K562 (cell line): ENCODE measurements around the gene IVL. TPM values are rescaled to one million over a fixed set of nuclear protein-coding genes. Genes with fewer than 3 reads are reported as not detected.

ENCODE experiments used
- ATAC-seq: fragments of 200-7000 bp; cut with Tn5 transposase; 3 replicates; pipeline ENCODE4 v1.9.1; 2020; ENCODE audit warnings: moderate library complexity
- BruUV-seq: library from RNA; stranded (reverse); fragments of 400-500 nt; replicated peaks from 2 replicates; lab custom pipeline; 2021; lab: Mats Ljungman, UMichigan
- CTCF ChIA-PET: fragments of 300-600 bp; formaldehyde crosslinking; extraction: SDS; loops from one replicate; lab custom pipeline; 2021; ENCODE audit warnings: low intra/inter-chr PET ratio; lab: Yijun Ruan, JAX
- POLR2A ChIA-PET: fragments of 300-600, 350-650 bp; sonication (Branson Sonifier 250); formaldehyde crosslinking; extraction: SDS; loops from one replicate; lab custom pipeline; 2021; ENCODE audit warnings: antibody characterized with exemption, inconsistent platforms; lab: Yijun Ruan, JAX
- DNase-seq, 4 experiments: peaks; one replicate each; pipeline versions ENCODE4 v3.0.0 to v3.0.0-alpha.2; 2011 to 2018; ENCODE audit warnings: low spot score in 3 of 4, mixed read lengths in 3 of 4; ENCODE audit errors: extremely low read depth in 1 of 4
- FAIRE-seq: peaks from 2 replicates; lab custom pipeline; 2011; peaks lifted over from hg19 to GRCh38; lab: Jason Lieb, UNC
- H2AFZ ChIP-seq: 2 replicates; pipeline ENCODE4 v1.6.0; 2011; ENCODE audit warnings: low read depth, low read length, control low read depth, inconsistent platforms
- H3K27ac ChIP-seq: fragments of 200-600 bp; 3 replicates; pipeline ENCODE4 v1.8.0; 2011; ENCODE audit warnings: low read depth, mild to moderate bottlenecking, control low read depth, inconsistent platforms, low read length, moderate library complexity, mixed read lengths; ENCODE audit errors: extremely low read depth
- H3K27me3 ChIP-seq, 2 experiments: fragments of 300-600 bp in 1 of 2; 2 replicates in 1 of 2; 3 replicates in 1 of 2; pipeline versions ENCODE4 v1.6.0 to v1.8.0; 2011; ENCODE audit warnings: inconsistent platforms in 2 of 2, low read length in 2 of 2, mild to moderate bottlenecking in 1 of 2, mixed read lengths in 1 of 2, moderate library complexity in 1 of 2; ENCODE audit not compliant: control insufficient read depth in 2 of 2, insufficient read depth in 2 of 2
- H3K36me3 ChIP-seq: fragments of 300-600 bp; 3 replicates; pipeline ENCODE4 v1.8.0; 2011; ENCODE audit warnings: mild to moderate bottlenecking, low read length, inconsistent platforms; ENCODE audit not compliant: control insufficient read depth, insufficient read depth
- H3K4me1 ChIP-seq, 2 experiments: fragments of 200-600 bp in 1 of 2; replicated peaks in 1 of 2; 2 replicates in 1 of 2; 3 replicates in 1 of 2; pipeline versions ENCODE4 v1.5.1 to v1.8.0; 2011; ENCODE audit warnings: inconsistent platforms in 2 of 2, low read length in 2 of 2, mild to moderate bottlenecking in 1 of 2, mixed read lengths in 1 of 2, moderate library complexity in 1 of 2; ENCODE audit not compliant: control insufficient read depth in 2 of 2, insufficient read depth in 2 of 2
- H3K4me2 ChIP-seq: 2 replicates; pipeline ENCODE4 v1.6.1; 2011; ENCODE audit warnings: low read length, control low read depth, inconsistent platforms, mixed read lengths; ENCODE audit not compliant: insufficient read depth
- H3K4me3 ChIP-seq: fragments of 200-600 bp; sonication (generic), shearing (Covaris generic); 2 replicates; pipeline ENCODE4 v1.5.1; 2016; ENCODE audit warnings: control low read depth, inconsistent platforms
- H3K79me2 ChIP-seq: fragments of 200-600 bp; 3 replicates; pipeline ENCODE4 v1.8.0; 2011; ENCODE audit warnings: low read length, inconsistent platforms; ENCODE audit not compliant: control insufficient read depth, insufficient read depth
- H3K9ac ChIP-seq, 2 experiments: 2 replicates each; pipeline versions ENCODE4 v1.6.0 to v1.6.1; 2011; ENCODE audit warnings: low read depth in 2 of 2, low read length in 2 of 2, control low read depth in 1 of 2, inconsistent platforms in 1 of 2, mild to moderate bottlenecking in 1 of 2, mixed read lengths in 1 of 2; ENCODE audit not compliant: insufficient read depth in 1 of 2
- H3K9me1 ChIP-seq: one replicate; pipeline ENCODE4 v1.6.0; 2011; ENCODE audit warnings: inconsistent platforms, mild to moderate bottlenecking, low read length, moderate library complexity; ENCODE audit not compliant: control insufficient read depth, insufficient read depth
- H3K9me3 ChIP-seq: replicated peaks from 2 replicates; pipeline ENCODE4 v1.5.1; 2011; ENCODE audit warnings: low read depth, low read length, inconsistent platforms; ENCODE audit not compliant: control insufficient read depth, insufficient read depth
- H4K20me1 ChIP-seq: replicated peaks from 2 replicates; pipeline ENCODE4 v1.6.1; 2011; ENCODE audit warnings: low read length, inconsistent platforms, mixed read lengths; ENCODE audit not compliant: control insufficient read depth, insufficient read depth
- POLR2AphosphoS2 ChIP-seq: IDR thresholded peaks from 2 replicates; pipeline ENCODE4 v1.6.1; 2012; ENCODE audit warnings: low read length, improper control_type of control experiment
- ZNF395 ChIP-seq: fragments of 200-800 bp; sonication (Bioruptor generic); IDR thresholded peaks from 2 replicates; pipeline ENCODE4 v1.6.1; 2017; ENCODE audit warnings: missing genetic modification characterization, missing compliant biosample characterization
- WGBS: fragments of 100-300 bp; shearing (Covaris generic); methylation state at CpG from one replicate; pipeline ENCODE4 v1.1.6; 2016; ENCODE audit warnings: low coverage, mixed read lengths; ENCODE audit not compliant: insufficient coverage; ENCODE audit errors: missing lambda C conversion rate; 5-methylcytosine and 5-hydroxymethylcytosine counted together
- in situ Hi-C: fragments of 300-500 bp; cut with MboI; formaldehyde crosslinking; loops from 4 replicates; pipeline ENCODE4 v1.15.0; 2018; ENCODE audit warnings: inconsistent platforms, mixed read lengths
- intact Hi-C: fragments of 100-400 bp; cut with micrococcal nuclease; formaldehyde crosslinking; loops from 2 replicates; pipeline ENCODE4 v1.14.2; 2022
- polyA plus RNA-seq, 8 experiments: library from polyadenylated mRNA; depleted of rRNA in 4 of 8; stranded (reverse) in 5 of 8; unstranded in 3 of 8; fragments of >200 nt; fragmentation: Nextera tagmentation in 2 of 8; fragmentation: Illumina TruSeq in 1 of 8; extraction: Ambion mirVana in 2 of 8; extraction: Trizol in 1 of 8; gene quantifications; 2 replicates each; pipeline versions ENCODE4 v1.2.1 to v1.2.3, GENCODE V29; 2011 to 2014; ENCODE audit warnings: inconsistent platforms in 1 of 8, missing spikeins in 1 of 8
- total RNA-seq, 7 experiments: library from RNA; depleted of rRNA in 6 of 7; stranded (reverse); fragments of >200 nt in 6 of 7; fragmentation: Illumina TruSeq in 2 of 7; extraction: Trizol in 2 of 7; gene quantifications; 2 replicates each; pipeline versions ENCODE4 v1.2.1 to v1.2.3, GENCODE V29; 2011 to 2021; ENCODE audit warnings: low replicate concordance in 1 of 7
- TF ChIP-seq, protein P1 (sequence below): sonication (generic); formaldehyde crosslinking; IDR thresholded peaks from 2 replicates; pipeline ENCODE4 v1.8.1; 2023; ENCODE audit warnings: missing genetic modification reagents, mild to moderate bottlenecking, borderline replicate concordance

IVL gene
- total and polyA plus RNA-seq, 9 of the 15 experiments (the other 6 are each of a cell fraction or from before 2014, with no cell fraction given): not detected

- TF ChIP-seq, protein P1, sequence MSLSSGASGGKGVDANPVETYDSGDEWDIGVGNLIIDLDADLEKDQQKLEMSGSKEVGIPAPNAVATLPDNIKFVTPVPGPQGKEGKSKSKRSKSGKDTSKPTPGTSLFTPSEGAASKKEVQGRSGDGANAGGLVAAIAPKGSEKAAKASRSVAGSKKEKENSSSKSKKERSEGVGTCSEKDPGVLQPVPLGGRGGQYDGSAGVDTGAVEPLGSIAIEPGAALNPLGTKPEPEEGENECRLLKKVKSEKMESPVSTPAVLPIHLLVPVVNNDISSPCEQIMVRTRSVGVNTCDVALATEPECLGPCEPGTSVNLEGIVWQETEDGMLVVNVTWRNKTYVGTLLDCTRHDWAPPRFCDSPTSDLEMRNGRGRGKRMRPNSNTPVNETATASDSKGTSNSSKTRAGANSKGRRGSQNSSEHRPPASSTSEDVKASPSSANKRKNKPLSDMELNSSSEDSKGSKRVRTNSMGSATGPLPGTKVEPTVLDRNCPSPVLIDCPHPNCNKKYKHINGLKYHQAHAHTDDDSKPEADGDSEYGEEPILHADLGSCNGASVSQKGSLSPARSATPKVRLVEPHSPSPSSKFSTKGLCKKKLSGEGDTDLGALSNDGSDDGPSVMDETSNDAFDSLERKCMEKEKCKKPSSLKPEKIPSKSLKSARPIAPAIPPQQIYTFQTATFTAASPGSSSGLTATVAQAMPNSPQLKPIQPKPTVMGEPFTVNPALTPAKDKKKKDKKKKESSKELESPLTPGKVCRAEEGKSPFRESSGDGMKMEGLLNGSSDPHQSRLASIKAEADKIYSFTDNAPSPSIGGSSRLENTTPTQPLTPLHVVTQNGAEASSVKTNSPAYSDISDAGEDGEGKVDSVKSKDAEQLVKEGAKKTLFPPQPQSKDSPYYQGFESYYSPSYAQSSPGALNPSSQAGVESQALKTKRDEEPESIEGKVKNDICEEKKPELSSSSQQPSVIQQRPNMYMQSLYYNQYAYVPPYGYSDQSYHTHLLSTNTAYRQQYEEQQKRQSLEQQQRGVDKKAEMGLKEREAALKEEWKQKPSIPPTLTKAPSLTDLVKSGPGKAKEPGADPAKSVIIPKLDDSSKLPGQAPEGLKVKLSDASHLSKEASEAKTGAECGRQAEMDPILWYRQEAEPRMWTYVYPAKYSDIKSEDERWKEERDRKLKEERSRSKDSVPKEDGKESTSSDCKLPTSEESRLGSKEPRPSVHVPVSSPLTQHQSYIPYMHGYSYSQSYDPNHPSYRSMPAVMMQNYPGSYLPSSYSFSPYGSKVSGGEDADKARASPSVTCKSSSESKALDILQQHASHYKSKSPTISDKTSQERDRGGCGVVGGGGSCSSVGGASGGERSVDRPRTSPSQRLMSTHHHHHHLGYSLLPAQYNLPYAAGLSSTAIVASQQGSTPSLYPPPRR (CRISPR knock-in tag): no peak
- no peak for TF ChIP-seq POLR2AphosphoS2
- TF ChIP-seq, all 486 proteins: peak for 0
These were observed 24.9 kb downstream of the IVL start (continued) for GRCh38 chr1:152933196-152933595.

GRCh38 chr1:152940614-152941013 lies 32.3 kb downstream of the IVL start:
- Histone ChIP-seq H3K79me2 (no peaks in the 10 kb centered on the region), H3K9ac (no peak overlapping the region), H3K4me2 (no peak overlapping the region), H3K36me3 (no peaks in the 10 kb centered on the region), H3K9me1 (no peaks in the 10 kb centered on the region), H3K27me3 (no peaks in the 10 kb centered on the region), H3K4me3 (no peak overlapping the region), H3K9me3 (no peaks in the 10 kb centered on the region), H4K20me1 (no peaks in the 10 kb centered on the region), H3K27ac (no peak overlapping the region), H3K4me1 (no peaks in the 10 kb centered on the region), H2AFZ (no peak overlapping the region)
- 0% methylated on average over 1 of the region's 1 CpG for WGBS
- intact Hi-C loops: no loop called here
- no peak for DNase-seq
- no peak for FAIRE-seq
- no TSS peak for BruUV-seq
- ATAC-seq: no peak
- TF ChIP-seq ZNF395 (CRISPR knock-in tag): no peak
- ChIA-PET CTCF (no interaction called here), POLR2A (no interaction called here)
- in situ Hi-C loops: no loop called here
